Measurements from ENCODE around the gene CORIN.
A peak's percentile ranks its signal among the peaks of the same experiment; 100 is the strongest.

Gene CORIN

DNA sequence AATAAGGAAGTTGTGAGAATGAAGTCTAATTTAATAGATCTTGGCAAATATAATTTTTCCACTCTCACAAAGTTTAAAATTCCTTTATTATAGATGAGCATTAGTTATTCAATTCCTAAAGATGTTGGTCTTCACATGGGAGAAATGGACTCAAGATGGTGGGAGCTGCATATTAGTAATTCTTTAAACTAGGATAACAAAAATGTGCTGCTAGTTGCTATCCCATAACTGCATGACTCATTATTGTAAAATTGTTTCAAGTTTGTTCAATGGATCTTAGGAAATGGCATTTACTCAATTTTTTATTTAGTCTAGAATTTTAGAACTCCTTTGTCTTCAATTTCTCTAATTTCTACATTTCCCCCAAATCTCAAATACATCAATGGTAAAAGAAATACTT is 197.0 kb downstream of the CORIN start:
- peak; percentile 47 for DNase-seq

GRCh38 chr4:47639531-47639930 is 198.3 kb downstream of the CORIN start:
- DNase-seq: peak; percentile 46

GRCh38 chr4:47631161-47631560 is 206.7 kb downstream of the CORIN start:
- DNase-seq: no peak

- DNase-seq: peak; percentile 93
Measured at GRCh38 chr4:47624031-47624441, 213.8 kb downstream of the CORIN start.

GRCh38 chr4:47621181-47621580 is 216.7 kb downstream of the CORIN start:
- DNase-seq: no peak

DNA sequence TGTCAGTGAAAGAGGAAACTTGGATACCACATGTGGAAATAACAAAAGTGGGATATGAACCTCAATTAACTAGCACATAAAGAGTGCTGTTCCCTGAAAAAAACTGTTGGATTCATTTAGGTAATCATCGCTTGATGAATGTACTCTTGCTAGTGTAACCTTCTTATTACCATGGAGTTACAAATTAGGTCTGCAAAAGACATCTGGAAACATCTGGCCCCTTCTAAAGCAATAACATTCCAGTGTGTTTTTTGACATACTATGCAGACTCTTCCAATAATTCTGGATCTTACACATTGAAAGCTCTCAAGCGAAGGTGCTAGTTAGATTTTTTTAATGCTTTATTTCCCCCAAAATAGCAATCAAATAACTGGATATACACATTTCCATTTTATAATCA is 218.2 kb downstream of the CORIN start:
- no peak for DNase-seq

DNA sequence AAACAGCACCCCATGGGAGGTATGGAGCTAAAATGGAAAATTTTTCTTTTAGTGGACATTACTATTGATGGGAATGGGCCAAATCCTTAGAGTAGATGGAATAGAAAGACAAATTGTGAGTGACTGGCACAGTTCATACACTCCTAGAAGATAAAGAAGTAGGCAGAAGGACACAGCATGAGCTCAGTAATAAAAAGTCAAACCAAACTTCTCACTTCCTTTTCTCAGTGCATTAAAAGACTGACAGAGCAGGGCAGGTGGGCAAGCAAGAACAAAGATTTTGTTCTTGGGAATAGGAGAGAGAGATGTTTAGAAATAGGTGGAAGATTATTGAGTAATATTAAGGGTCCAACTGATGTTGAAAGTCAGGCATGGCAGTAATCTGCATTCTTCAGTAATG is 220.3 kb downstream of the CORIN start:
- DNase-seq: no peak

- DNase-seq: peak; percentile 49
Measured at GRCh38 chr4:47615385-47615784, 222.5 kb downstream of the CORIN start.

GRCh38 chr4:47612116-47613023 is 225.5 kb downstream of the CORIN start:
- DNase-seq: peak; percentile 72

DNA sequence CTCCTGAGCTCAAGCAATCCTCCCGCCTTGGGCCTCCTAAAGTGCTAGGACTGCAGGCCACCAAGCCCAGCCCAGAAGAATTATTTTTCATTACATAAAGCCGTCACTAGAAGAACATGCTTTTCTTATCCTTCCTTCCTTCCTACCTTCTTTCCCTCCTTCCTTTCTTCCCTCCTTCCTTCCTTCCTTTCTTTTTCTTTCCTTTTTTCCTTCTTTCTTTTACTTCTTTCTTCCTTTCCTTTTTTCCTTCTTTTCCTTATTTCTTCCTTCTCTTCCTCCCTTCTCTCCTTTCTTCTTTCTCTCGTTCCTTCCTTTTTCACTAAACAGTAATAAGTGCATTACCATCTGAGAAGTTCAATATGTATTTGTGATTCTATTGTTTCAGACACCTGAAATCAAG is 231.4 kb downstream of the CORIN start:
- DNase-seq: no peak

DNA sequence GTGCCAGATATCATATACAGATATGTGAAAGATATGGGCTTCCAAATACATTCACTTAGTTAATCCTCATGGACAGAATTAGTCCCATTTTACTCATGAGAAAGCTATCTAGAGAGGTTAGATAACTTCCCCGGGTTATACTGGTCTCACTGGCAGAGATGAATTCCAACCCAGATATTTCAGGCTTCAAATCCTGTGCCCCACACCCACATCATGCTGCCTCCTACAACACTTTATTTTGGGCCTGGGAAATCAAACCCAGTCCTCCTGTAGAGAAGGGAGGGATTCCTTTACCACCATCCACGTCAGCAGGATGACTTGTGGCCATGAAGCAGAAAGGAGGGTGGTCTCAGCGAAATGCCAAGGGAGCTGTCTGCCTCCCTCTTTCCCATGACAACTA is 239.0 kb downstream of the CORIN start:
- DNase-seq: no peak

DNA sequence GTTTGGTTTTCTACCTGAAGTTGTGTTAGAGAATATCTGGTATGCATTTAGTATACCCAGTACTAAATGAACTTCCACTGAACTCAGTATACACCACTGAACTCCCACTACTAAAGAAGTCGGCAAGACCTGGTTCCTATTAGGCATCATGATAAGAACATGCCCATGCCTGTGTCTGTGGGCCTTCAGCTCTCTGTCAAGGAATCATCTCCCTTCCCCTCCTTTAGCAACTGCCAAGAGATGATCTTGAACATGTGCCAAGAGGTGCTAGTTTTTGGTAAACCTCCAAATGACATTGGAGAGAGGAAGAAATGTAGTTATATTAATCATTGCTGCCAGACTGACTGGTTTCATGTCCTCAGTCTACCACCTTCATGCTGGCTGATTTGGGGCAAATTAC is 239.5 kb downstream of the CORIN start:
- peak; percentile 18 for DNase-seq

DNA sequence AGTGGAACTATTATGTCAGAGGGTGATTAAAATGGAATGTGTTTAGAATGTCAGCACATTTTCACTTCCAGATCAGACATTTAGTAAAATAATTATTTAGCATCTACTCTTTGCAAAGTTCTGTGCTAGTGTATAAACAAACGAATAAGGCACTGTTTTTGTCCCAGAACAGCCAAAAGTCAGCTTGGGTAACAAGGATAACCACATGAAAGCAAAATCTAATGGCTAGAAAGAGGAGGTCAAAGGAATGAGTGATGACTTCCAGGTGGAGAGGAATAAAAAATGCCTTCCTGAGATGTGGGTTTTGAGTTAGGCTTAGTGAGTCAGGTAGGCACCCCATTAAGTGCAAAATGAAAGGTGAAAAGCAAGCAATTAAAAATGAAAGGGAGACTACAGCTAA is 240.2 kb downstream of the CORIN start:
- no peak for DNase-seq

DNA sequence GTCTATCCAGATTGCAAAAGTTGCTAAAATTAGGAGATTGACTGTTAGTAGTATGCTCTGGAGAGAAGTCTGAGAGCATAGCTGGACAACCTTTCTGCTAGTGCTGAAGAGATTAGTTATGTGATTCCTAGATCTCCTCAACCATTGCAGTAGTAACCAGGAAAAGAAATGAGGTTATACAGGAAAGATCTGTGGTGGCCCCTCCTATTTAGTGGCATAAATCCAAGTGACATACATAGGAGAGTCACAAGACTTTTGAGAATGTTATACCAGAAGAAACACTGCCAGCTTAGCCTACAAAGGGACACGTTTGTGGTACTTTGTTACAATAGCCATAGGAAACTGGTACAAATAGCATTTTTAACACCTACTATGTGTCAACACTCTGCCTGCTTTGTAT is 247.5 kb downstream of the CORIN start:
- DNase-seq: no peak

DNA sequence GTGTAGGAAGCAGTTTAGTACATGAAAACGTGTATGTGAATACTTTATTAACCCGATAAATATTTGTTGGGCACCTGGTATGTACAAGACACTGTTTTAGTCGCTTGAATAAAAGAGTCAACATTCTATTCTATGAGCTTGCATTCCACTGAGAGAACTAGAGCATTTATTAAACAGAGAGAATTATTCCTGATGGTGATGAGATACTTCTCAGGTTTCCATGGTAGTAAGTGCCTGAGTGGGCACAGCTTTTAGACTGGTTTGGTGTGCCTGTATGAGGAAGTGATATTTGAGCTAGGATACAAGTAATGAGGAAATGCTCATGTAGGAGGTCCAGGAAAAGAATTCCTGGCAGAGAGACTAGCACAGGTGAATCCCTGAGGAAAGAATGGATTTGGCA is 258.6 kb downstream of the CORIN start:
- no peak for DNase-seq

GRCh38 chr4:47577779-47578553 is 259.9 kb downstream of the CORIN start:
- DNase-seq: no peak

DNA sequence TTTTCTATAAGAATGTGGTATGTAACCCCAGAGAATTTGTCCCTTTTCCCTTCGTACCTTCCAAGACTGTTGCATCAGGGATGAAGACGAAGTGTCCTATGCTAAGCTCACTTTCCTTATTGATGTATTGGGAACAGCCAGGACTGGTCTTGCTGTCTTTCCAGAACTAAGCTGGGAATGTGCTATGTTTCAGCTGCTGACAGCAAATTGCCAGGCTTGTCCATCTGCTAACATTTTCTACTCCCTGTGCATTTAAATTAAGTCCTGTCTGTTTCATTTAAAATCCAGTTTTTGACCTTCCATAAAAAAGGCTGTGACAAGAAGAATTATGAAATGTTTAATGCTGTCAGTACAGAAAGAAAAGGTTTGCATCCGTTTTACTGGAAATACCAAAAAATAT is 264.9 kb downstream of the CORIN start:
- no peak for DNase-seq

- DNase-seq: no peak
Measured at GRCh38 chr4:47570816-47571215, 267.1 kb downstream of the CORIN start.

DNA sequence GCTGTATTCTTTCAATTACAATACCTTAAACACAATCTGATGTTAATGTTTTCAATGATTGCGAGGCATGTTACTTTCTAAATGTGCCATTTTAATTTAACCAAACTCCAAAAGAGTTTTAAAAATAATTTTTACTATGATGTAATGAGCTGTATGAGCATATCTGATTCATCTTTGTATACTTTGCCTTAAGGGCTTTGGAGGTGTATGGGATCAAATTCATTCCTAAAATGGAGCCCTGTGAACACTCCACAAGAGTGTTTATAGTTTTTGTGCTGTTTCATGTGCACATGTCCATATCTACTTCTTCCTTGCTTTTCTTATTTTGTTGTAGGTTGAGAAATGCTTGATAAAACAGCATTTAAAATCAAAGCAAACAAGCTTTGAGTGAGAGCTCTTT is 270.4 kb downstream of the CORIN start:
- DNase-seq: no peak

DNA sequence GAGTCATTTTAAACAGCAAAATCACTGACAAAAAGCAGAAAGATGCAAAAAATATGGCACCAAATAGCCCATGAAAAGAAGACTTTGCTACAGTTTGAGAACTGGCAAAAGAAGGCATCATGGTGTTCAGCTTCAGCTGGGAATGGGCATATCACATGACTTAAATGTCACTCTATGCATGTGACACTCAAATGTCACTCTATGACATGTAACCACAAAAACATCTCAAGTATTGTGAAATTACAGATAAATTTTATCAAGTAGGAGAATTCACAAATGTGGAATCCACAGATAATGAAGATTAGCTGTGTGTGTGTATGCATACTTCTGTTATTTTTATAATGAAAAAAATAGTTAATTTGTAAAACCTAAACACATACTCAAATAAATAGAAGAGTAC is 270.9 kb downstream of the CORIN start:
- DNase-seq: no peak

DNA sequence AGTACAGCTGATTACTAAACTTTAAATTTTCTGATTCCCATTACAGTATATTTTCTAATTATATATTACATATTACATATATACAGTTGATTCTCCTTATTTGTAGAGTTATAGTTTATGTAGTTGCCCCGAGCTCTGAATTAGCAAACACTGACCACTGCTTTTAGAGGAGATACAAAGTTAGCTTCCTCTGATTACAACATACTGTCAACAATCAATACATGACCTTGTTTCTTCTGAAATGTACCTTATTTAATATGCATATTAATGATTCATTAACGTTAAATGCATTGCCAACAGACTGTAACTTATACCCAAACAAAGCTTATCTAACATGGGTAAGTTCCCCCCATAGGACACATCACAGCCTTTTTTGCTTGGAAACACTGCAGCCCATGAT is 271.3 kb downstream of the CORIN start:
- no peak for DNase-seq

- peak; percentile 48 for DNase-seq
Measured at GRCh38 chr4:47562297-47562696, 275.6 kb downstream of the CORIN start.

DNA sequence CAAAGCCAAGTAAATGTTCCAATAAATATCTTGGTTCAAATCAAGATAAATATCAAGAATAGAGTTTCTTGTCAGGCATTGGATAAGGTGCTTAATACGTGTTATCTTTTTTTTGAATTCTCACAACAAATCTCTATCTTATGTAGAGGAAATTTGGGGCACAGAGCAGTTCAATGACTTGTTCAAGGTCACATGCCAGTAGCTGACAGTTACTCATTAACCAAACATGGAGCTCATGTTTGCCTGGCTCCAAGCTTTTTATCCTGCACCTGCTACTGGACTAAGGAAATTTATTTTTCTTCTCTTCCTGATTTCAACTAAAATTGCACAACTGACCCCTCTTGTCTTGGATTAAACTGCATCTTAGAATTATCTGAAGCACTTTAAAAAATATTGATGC is 276.5 kb downstream of the CORIN start:
- DNase-seq: no peak

GRCh38 chr4:47560682-47561081 is 277.2 kb downstream of the CORIN start:
- DNase-seq: no peak
